ENCODE measurements around the gene CD2AP. TPM values are rescaled to one million over a fixed set of nuclear protein-coding genes. Genes with fewer than 3 reads are reported as not detected.
"Not testable (repeated sequence)": the region's sequence is repeated elsewhere in the genome, so short reads cannot be mapped to it uniquely, and the experiment has no call there.

Gene CD2AP
- total RNA-seq, 1 donor from 2014 or later, result 29.8 TPM

DNA sequence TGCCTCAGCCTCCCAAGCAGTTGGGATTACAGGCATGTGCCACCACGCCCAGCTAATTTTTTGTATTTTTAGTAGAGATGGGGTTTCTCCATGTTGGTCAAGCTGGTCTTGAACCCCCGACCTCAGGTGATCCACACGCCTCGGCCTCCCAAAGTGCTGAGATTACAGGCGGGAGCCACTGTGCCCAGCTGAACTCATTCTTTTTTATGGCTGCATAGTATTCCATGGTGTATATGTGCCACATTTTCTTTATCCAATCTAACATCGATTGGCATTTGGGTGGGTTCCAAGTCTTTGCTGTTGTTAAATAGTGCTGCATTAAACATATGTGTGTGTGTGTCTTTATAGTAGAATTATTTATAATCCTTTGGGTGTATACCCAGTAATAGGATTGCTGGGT, 78.9 kb downstream of the CD2AP start:
- DNase-seq (ENCODE audit: low read depth, low spot score), result not testable (repeated sequence)

DNA sequence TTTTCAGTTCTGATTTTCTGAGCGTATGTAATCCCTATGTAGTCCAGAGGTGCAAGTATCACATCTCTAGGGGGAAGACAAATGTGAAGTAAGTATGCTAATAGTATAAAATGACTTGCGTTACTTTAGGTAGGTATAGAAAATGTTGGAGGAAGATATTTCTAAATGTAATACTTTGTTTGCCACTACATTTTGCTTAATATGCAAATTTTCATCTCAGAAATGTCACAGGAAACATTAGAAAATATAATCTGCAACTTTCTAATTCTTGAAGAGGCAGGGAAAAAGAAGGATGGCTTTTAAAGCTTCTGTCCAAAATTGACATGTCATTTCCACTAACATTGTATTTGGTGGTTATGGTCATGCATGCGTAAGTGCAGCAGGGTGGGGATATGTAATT, 85.6 kb downstream of the CD2AP start:
- no peak for DNase-seq (ENCODE audit: low read depth, low spot score)

DNA sequence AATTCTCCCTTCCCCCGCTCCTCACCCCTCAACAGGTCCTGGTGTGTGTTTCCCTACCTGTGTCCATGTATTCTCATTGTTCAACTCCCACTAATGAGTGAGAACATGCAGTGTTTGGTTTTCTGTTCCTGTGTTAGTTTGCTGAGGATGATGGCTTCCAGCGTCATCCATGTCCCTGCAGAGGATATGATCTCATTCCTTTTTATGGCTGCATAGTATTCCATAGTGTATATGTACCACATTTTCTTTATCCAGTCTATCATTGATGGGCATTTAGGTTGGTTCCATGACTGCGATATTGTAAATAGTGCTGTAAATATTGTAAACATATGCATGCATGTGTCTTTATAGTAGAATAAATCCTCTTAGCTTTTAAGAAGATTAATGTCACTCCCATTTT, 89.0 kb downstream of the CD2AP start:
- DNase-seq (ENCODE audit: low read depth, low spot score), result not testable (repeated sequence)

DNA sequence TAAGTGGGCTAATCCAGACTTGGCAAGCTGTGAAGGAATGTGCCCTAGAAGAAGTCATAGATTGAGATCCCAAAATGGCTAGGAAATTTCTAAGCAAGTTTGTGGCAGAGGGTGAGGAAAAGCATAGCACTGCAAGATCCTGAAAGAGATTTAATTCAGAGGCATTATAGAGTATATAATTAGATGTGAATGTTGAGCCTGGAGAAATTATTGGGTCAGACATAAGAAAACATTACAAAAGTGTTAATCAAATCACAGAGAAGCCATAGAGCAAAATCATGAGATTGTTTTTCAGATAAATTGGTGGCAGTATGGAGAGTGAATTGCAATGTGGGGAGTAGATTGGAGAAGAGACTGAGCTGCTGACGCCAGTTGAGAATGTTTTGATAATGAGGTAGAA, 90.0 kb downstream of the CD2AP start:
- no peak for DNase-seq (ENCODE audit: low read depth, low spot score)

DNA sequence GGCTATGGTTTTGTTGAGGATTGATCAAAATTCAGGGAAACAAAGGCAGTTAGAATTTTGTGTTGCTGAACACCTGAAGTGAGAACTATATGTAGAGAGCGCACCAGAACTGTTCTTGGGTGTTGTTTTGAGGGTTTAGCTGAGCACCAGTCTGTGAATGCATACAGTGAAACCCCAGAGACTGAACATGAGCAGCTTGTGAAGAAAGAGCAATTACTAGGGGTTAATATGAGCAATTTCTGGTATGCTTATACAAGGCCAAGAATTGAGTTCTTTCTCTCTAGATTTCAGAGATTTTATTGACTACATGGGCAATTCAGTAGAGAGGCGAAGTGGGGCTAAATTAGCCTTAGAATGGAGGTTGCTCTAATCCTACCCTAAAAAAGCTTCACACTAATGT, 93.9 kb downstream of the CD2AP start:
- DNase-seq (ENCODE audit: low read depth, low spot score), result no peak

DNA sequence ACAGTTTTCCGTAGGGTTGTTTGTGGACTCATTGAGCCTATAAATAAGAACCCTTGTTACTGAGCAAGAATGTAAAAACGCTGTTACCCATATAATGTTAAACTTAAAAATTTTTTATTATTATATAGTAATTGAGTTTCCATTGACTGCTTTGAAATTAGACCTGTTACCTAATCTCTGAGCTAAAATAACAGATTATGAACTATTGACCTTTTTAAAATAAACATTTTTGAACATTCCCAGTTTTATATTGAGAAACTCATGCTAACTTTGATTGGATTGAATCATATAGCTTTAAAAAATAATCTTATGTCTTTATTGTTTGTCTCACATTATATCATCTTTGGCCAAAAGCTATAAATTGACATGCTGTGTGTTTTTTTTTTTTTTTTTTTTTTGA, 95.5 kb downstream of the CD2AP start:
- DNase-seq (ENCODE audit: low read depth, low spot score), result no peak

DNA sequence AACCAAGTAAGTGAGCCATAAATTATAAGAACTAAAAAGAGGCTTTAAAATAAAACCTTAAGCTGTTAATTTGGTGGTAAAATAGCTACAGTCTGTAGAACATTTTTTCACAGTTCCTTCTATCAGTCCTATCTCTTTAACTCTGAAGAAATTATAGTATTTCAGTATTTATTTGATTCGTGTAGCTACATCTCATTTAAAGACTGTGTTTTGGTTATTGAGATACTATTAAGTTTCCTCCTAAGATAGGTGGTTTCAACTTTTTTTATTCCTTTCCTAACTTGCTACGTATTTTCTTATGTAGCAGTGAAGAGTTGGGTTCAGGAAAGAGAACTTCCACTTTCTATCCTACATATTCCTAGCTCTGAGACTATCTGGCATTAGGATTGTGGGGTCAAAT, 97.2 kb downstream of the CD2AP start:
- no peak for DNase-seq (ENCODE audit: low read depth, low spot score)

DNA sequence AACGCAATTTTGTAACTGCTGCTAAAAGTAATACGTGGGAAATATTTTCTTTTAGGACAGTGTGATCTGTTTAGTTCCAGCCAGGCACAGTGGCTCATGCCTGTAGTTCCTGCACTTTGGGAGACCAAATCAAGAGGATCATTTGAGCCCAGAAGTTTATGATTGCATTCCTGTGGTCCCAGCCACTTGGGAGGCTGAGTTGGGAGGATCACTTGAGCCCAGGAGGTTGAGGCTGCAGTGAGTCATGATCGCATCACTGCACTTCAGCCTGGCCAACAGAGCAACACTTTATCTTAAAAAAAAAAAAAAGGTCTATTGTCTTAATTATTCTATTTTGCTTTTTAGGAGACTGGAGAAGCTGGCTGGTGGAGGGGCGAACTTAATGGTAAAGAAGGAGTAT, 101.5 kb downstream of the CD2AP start:
- no peak for DNase-seq (ENCODE audit: low read depth, low spot score)

DNA sequence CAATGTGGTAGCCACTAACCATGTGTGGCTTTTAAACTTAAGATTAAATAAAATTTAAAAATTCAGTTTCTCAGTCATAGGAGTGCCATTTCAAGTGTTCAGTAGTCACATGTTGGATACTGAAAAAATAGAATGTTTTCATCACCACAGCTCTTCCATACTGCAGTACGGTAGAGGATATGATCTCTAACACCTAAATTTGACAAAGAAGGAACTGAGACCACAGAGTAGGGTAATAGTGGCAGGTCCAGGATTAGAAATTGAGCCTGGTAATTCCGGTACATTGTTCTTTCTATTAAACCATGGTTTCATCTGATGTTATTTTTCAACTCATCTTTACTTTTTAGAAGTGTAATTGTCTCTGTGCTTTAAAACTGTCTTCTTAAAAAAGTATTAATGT, 104.0 kb downstream of the CD2AP start:
- no peak for DNase-seq (ENCODE audit: low read depth, low spot score)

DNA sequence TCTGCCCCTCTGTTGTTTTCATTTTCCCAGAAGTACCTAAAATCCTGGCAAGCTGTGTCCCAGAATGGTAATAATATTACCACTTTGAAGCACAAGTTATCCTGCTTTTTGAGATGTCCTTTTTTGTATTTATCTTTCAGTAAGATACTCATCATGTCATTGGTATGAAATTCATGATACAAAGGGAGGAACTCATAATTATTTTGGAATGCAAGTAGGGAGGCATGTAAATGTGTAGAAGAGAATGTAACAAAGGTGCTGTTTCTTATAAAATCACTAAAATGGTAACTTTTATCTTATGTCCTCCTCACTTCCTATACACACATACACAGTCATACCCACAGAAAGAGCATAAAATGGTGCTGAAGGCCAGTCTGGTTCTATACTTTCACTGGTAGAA, 109.9 kb downstream of the CD2AP start:
- no peak for DNase-seq (ENCODE audit: low read depth, low spot score)

DNA sequence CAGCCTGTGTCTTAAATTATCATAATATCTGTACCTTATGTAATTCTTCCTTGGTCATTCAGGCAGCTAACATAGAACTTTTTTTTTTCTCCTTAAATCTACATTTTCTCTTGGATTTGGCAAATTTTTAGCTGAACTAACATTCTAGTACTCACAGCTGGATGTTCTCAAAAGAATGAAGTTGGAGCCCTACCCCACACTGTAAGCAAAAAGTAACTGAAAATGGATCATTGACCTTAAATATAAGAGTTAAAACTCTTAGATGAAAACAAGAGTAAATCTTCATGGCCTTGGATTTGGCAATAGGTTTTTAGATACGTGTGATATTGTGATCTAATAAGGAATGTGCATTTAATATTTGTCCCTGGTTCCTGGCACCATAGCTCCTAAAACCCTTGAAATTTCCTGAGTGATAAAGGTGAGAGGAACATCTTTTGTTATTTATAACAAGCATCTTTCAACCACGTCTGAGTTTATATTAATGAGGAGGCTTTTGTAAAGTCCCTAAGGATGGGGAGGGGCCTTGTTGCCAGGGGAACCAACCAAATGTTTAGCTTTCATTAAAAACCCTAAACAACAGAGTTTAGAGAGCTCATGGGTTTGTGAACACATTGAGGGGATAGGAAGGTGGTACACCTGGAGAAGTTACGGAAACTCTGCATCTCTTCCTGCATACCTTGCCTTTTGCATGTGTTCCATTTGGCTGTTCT, 114.7 kb downstream of the CD2AP start:
- DNase-seq (ENCODE audit: low read depth, low spot score), result no peak

DNA sequence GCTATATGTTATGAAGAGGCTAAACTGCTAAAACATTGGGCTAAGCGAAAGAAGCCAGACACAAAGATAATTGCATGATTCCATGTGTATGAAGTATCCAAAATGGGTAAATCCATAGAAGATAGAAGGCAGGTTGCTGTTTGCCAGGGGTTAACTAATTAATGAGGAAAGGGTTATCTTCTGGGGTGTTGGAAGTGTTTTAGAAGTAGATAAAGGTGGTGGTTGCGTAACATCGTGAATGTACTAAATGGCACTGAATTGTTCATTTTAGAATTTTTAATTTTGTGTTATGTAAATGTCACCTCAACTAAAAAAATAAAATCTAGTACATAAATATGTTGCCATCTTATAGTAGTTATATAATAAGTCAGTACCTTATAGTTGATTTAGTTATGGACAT, 116.4 kb downstream of the CD2AP start:
- DNase-seq (ENCODE audit: low read depth, low spot score), result no peak

DNA sequence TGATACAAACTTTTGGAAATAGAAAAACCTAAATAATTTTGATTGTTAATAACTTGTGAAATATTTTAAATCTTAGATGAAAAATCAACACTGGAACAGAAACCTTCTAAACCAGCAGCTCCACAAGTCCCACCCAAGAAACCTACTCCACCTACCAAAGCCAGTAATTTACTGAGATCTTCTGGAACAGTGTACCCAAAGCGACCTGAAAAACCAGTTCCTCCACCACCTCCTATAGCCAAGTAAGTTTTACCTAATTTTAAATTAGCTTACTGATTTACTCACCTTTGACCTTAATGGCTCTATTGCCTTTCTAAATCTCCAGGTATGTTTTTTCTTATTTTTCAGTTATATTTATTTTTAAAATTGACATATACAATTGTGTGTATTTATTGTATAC, 118.2 kb downstream of the CD2AP start:
- DNase-seq (ENCODE audit: low read depth, low spot score), result no peak

DNA sequence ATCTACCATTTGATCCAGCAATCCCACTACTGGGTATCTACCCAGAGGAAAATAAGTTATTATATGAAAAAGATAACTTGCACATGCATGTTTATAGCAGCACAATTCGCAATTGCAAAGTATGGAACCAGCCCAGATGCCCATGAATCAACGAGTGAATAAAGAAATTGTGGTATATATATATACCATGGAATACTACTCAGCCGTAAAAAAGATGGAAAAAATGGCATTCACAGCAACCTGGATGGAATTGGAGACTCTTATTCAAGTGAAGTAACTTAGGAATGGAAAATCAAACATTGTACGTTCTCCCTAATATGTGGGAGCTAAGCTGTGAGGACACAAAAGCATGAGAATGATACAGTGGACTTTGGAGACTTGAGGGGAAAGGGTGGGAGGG, 120.8 kb downstream of the CD2AP start:
- no peak for DNase-seq (ENCODE audit: low read depth, low spot score)

DNA sequence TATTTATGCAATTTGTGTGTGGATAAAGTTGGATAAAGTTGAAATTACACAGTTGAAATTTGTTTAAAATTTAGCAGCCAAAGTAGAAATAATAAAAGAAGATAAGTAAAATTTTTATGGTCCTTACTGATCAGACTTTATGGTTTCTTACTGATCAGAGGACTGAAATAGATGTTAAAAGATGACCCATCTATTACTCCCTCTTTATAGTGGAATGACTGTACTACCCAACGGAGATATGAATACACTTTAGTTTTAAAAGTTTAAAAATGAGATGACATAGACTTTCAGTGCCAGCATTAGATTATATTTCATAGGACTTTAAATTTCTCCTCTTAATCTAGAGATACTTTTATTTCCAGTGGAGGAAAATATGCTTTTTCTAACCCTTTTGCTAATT, 121.9 kb downstream of the CD2AP start:
- DNase-seq (ENCODE audit: low read depth, low spot score), result no peak

DNA sequence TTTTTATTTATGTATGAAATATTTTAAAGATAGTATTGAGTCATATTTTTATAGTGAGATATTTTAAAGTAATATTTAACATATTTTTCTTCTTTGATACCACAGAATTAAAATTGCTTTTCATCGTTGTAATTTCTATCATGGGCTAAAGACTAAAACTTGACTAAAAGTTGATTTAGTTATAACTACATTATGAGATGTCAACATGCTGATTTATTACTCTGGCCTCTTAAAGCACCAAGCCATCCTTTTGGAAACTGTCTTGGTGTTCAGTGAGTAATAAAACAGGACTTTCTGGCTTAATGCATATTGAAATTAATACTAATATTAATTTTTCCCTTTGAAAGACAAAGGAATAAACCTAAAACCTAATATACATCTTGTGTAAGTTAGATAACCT, 125.6 kb downstream of the CD2AP start:
- DNase-seq (ENCODE audit: low read depth, low spot score), result no peak

DNA sequence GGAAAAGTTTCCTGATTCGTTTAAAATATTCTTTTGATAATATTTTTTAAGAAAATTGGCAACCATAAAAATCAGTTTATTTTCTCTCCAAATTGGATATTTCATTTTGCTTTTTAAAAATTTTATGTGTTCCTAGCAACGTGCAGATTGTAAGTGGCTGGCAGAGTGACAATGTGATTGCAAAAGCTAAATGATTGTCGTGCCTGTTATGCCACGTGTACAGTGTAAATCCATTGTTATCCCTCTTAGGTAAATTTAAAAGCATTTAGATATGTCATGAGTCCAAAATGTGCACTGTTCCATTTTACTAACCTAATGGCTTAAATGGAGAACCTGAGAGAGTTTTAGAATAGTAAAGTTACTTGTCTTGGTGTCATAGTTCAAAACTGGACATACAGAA, 126.4 kb downstream of the CD2AP start:
- DNase-seq (ENCODE audit: low read depth, low spot score), result no peak

DNA sequence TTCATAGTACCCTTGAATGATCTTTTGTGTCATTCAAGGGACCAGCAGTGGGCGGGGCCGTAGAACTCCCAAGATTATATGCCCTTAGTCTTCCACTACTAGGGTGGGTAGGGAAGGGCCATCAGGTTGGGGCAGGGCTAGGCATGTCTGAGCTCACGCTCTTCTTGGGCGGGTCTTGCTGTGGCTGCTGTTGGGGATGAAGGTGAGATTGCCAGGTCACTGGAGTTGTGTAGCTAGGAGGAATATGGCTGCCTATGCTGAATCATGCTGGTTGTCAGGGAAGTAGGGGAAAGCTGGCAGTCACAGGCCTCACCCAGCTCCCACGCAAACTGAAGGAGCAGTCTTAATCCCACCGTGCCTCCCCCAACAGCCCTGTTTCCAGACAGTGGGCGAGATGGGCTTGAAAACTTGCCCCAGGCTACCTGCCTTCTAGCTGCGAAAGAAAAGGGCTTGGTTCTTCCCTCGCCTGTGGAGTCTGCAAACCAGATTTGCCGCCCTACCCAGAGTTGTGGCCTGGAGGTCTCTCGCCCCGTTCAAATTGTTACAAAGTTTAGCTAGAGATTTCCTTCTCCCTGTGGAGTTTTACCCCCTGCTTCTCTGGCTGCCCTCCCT, 144.4 kb downstream of the CD2AP start:
- no peak for DNase-seq (ENCODE audit: low read depth, low spot score)

DNA sequence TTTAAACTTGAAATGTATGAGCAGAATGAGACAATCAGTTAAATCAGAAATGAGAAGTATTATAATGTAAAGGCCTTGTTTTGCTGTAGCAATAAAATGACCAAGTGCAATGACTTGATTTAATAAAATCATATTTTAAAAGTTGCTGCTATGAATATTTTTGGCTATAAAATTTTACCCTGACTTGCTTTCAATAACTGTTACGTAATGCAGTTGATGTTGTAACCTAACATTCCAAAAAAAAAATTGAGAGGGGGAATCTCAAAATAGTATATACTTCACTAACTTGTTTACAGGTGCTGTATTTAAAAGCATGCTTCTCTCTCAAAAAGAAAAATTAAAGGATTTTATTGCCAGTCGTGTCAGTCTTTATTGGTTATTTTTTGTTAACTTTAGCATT, 149.2 kb downstream of the CD2AP start:
- DNase-seq (ENCODE audit: low read depth, low spot score), result no peak

DNA sequence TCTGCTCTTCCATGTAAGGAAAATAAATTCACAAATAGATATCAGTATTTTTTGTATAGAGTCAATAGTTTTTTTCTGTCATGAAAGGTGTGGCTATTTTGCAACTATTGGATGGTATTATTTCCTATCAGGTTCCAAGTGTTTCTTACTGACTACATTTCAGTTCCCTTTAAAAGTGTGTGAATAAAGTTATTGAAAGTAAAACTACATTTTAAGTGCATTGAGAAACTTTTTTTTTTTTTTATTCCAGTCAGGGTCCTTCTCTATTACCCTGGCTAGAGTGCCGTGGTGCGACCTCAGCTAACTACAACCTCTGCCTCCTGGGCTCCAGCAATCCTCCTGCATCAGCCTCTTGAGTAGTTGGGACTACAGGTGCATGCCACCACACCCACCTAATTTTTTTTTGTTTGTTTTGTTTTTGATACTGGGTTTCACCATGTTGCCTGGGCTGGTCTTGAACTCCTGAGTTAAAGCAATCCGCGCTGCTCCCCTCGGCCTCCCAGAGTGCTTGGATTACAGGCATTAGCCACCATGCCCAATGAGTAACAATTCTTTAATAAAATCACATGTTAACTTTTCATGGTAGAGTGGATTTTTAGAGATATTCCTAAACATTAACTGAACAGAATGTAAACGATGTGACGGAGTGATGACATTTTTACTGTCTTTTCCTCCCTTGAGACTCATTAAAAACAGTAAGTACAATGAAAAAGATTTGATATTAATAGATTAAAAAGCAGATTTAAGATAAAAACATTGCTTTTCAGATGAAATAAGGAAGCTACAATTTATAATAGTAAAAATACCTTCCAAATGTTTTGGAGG, 151.1 kb downstream of the CD2AP start:
- no peak for DNase-seq (ENCODE audit: low read depth, low spot score)

DNA sequence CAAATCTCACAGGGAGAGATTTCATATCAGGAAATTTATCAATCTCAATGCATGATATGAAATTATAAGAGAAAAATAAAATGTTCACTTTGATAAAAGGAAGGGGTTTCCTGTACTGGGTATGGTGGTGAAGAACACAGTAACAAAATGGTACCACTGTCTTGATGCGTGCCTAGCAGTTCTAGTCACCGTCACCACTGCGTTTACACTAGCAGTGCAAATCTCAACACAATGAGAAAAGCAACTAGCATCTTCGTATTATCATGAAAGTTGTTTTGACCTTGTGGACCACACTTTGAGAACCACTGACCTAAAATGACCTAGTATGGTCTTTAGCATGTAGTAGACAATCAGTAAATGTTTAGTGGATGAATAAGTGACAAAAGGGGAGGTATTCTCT, 152.4 kb downstream of the CD2AP start:
- no peak for DNase-seq (ENCODE audit: low read depth, low spot score)

DNA sequence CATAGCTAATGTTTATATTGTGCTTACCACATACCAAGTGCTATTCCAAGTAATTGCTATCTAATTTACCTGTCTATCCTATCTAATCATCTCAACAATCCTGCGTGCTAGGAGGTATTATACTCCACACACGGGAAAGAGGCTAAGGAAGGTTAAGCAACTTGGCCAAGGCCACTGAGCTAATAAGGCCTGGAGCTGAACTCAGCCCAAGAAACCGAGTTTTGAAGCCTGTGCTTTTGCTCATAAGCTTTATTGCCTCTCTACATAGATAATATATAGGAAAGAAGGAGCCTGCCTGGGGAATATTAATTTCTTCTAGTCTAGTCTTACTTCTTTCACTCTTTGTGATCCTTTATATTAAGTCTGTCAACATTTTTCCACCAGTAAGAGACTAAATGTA, 153.0 kb downstream of the CD2AP start:
- DNase-seq (ENCODE audit: low read depth, low spot score), result no peak

DNA sequence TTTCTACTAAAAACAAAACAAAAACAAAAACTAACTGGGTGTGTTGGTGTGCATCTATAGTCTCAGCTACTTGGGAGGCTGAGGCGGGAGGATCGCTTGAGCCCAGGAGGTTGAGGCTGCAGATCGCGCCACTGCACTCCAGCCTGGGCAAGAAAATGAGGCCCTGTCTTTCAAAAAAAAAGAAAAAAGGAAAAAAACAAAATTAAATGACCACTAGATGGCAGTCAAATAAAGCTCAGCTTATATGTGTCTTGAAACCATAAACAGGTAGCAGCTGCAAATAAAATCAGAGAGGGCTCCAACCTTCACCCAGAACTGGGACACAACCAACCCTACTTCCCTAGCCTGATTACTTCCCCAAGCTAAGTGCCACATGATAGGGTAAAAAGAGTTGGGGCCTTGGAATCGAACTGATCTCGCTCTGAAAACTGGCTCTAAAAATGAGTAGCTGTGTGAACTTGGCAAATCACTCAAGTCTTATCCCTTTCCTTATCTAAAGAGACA, 153.7 kb downstream of the CD2AP start:
- no peak for DNase-seq (ENCODE audit: low read depth, low spot score)

Data from pulmonary artery endothelial cell (primary cell).